GM10266 (cell line): ENCODE data around the gene ATF2.
"Not testable (repeated sequence)": the region's sequence is repeated elsewhere in the genome, so short reads cannot be mapped to it uniquely, and the experiment has no call there.

ENCODE experiments used
- DNase-seq: peaks from one replicate; pipeline ENCODE4 v3.0.0; 2012; ENCODE audit errors: extremely low spot score
- CTCF ChIP-seq: IDR thresholded peaks from 2 replicates; pipeline ENCODE4 v1.5.1; 2012; ENCODE audit warnings: mild to moderate bottlenecking, low read depth; ENCODE audit not compliant: control insufficient read depth, insufficient read depth; ENCODE audit errors: missing control alignments

The ATF2 gene

GRCh38 chr2:175097297-175097696 is 70.7 kb downstream of the ATF2 start:
- TF ChIP-seq CTCF, result no peak
- no peak for DNase-seq

- not testable (repeated sequence) for DNase-seq
Measured at GRCh38 chr2:175084117-175084516, 83.9 kb downstream of the ATF2 start.

- DNase-seq, result no peak
Measured at GRCh38 chr2:175080479-175080878, 87.5 kb downstream of the ATF2 start.

GRCh38 chr2:175076272-175076671 is 91.7 kb downstream of the ATF2 start:
- TF ChIP-seq CTCF, result no peak
- no peak for DNase-seq

More at GRCh38 chr2:175080479-175080878, 87.5 kb downstream of the ATF2 start:
- no peak for TF ChIP-seq CTCF

- no peak for TF ChIP-seq CTCF
- DNase-seq, result no peak
Measured at GRCh38 chr2:175074478-175074877, 93.5 kb downstream of the ATF2 start.

- no peak for TF ChIP-seq CTCF
- DNase-seq, result no peak
Measured at GRCh38 chr2:175068534-175068933, 99.5 kb downstream of the ATF2 start.

GRCh38 chr2:175066411-175066810 is 101.6 kb downstream of the ATF2 start:
- TF ChIP-seq CTCF, result no peak
- no peak for DNase-seq

GRCh38 chr2:175064797-175065196 is 103.2 kb downstream of the ATF2 start:
- TF ChIP-seq CTCF, result no peak
- no peak for DNase-seq
